Small intestine (tissue), 7 donors: ENCODE results near the gene ZNF526. TPM values are rescaled to one million over a fixed set of nuclear protein-coding genes. Genes with fewer than 3 reads are reported as not detected.
A peak's percentile ranks its signal among the peaks of the same experiment; 100 is the strongest.

ENCODE experiments used
- DNase-seq, 2 donors: peaks; one replicate each; pipeline versions ENCODE4 v3.0.0 to v3.0.0-alpha.2; 2013
- FAIRE-seq: peaks from 2 replicates; lab custom pipeline; 2012; peaks lifted over from hg19 to GRCh38; lab: Jason Lieb, UNC
- H3K27ac ChIP-seq, 3 donors: one replicate each; pipeline ENCODE4 v1.5.1; 2013; ENCODE audit warnings: low read length in 2 of 3, mild to moderate bottlenecking in 2 of 3, control low read depth in 1 of 3, inconsistent platforms in 1 of 3, low read depth in 1 of 3, moderate library complexity in 1 of 3
- H3K27me3 ChIP-seq, 3 donors: one replicate each; pipeline ENCODE4 v1.6.1; 2013; ENCODE audit warnings: low read length in 3 of 3, inconsistent platforms in 1 of 3; ENCODE audit not compliant: control insufficient read depth in 3 of 3, insufficient read depth in 3 of 3
- H3K36me3 ChIP-seq, 3 donors: one replicate each; pipeline ENCODE4 v1.6.1; 2013; ENCODE audit warnings: low read length in 3 of 3, inconsistent platforms in 1 of 3, low read depth in 1 of 3, mild to moderate bottlenecking in 1 of 3, moderate library complexity in 1 of 3; ENCODE audit not compliant: control insufficient read depth in 3 of 3, insufficient read depth in 2 of 3
- H3K4me1 ChIP-seq, 3 donors: one replicate each; pipeline ENCODE4 v1.6.1; 2013; ENCODE audit warnings: low read length in 2 of 3, inconsistent platforms in 1 of 3, low read depth in 1 of 3, mild to moderate bottlenecking in 1 of 3, moderate library complexity in 1 of 3; ENCODE audit not compliant: control insufficient read depth in 3 of 3, insufficient read depth in 2 of 3
- H3K4me3 ChIP-seq, 3 donors: one replicate each; pipeline ENCODE4 v1.5.1; 2013; ENCODE audit warnings: low read length in 3 of 3, control low read depth in 1 of 3, inconsistent platforms in 1 of 3, low read depth in 1 of 3, mild to moderate bottlenecking in 1 of 3, moderate library complexity in 1 of 3
- H3K9me3 ChIP-seq, 2 donors: one replicate each; pipeline ENCODE4 v1.6.1; 2013; ENCODE audit warnings: low read depth in 1 of 2, low read length in 1 of 2; ENCODE audit not compliant: control insufficient read depth in 2 of 2, insufficient read depth in 1 of 2
- WGBS, 3 donors: extraction: QIAGEN DNeasy Blood & Tissue Kit; methylation state at CpG; one replicate each; pipeline ENCODE4 v1.1.7; 2013; 5-methylcytosine and 5-hydroxymethylcytosine counted together
- polyA plus RNA-seq, 4 donors: library from polyadenylated mRNA; stranded (reverse) in 3 of 4; unstranded in 1 of 4; fragments of 200-250 nt in 3 of 4; fragments of 120-200 nt in 1 of 4; gene quantifications; one replicate each; pipeline versions ENCODE4 v1.2.1 to v1.2.3, GENCODE V29; 2013
- donor health status: healthy with polysubstance abuse.
- donor health status: control.
- donor health status: control.
- donor health status: Bipolar disorder and iron deficiency.
- donor health status: healthy.

The ZNF526 gene
- polyA plus RNA-seq, 4 donors: 3.2 to 11.3 (median 4.4) TPM

DNA sequence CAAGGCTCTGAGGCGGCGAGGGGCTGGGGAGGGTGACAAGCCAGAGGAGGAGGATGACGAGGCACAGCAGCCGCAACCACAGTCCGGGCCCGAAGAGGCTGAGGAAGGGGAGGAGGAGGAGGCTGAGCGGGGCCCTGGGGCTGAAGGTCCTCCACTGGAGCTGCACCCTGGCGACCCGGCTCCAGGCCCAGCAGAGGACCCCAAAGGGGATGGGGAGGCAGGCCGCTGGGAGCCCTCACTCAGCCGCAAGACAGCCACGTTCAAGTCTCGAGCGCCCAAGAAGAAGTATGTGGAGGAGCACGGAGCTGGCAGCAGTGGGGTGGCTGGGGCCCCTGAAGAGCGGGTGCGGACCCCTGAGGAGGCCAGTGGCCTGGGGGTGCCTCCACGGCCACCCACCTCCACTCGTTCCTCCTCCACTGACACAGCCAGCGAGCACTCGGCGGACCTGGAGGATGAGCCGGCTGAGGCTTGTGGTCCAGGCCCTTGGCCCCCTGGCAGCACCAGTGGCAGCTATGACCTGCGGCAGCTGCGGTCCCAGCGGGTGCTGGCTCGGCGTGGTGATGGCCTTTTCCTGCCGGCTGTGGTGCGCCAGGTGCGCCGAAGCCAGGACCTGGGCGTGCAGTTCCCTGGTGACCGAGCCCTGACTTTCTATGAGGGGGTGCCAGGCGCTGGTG lies 51.9 kb downstream of the ZNF526 start:
- DNase-seq (no peak), FAIRE-seq (no peak)
- 92 to 94% (median 93%) methylated on average over 29 to 35 of the region's 35 CpGs for WGBS, 3 donors
- Histone ChIP-seq H3K27me3 (no peaks in the 10 kb centered on the region), H3K4me3 (no peak overlapping the region), H3K27ac (peak overlapping the region in 1 of 3 donors; percentile 86), H3K9me3 (no peaks in the 10 kb centered on the region), H3K4me1 (peaks cover 0 to 36% (median 7%) of the 10 kb centered on the region in 3 donors), H3K36me3 (peaks cover 3 to 57% (median 7%) of the 10 kb centered on the region in 3 donors)

GRCh38 chr19:42272535-42272897 lies 52.4 kb downstream of the ZNF526 start:
- Histone ChIP-seq H3K9me3 (no peaks in the 10 kb centered on the region), H3K27ac (no peak overlapping the region), H3K27me3 (no peaks in the 10 kb centered on the region), H3K36me3 (peaks cover 3 to 62% (median 7%) of the 10 kb centered on the region in 3 donors), H3K4me1 (peaks cover 0 to 37% (median 6%) of the 10 kb centered on the region in 3 donors), H3K4me3 (no peak overlapping the region)
- FAIRE-seq (no peak), DNase-seq (no peak)
- WGBS, 3 donors: 83 to 96% (median 92%) methylated on average over 7 to 9 of the region's 9 CpGs

DNA sequence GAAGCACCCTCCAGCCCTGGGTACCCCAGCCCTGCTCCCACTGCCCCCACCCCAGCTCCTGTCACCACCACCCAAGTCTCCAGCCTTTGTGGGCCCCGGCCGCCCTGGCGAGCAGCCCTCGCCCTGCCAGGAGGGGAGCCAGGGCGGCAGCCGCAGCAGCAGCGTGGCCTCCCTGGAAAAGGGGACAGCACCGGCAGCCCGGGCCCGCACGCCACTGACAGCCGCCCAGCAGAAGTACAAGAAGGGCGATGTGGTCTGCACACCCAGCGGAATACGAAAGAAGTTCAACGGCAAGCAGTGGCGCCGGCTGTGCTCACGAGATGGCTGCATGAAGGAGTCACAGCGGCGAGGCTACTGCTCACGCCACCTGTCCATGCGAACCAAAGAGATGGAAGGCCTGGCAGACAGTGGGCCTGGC lies 52.9 kb downstream of the ZNF526 start:
- DNase-seq (no peak), FAIRE-seq (no peak)
- H3K27ac ChIP-seq: no peak overlapping the region
- peaks cover 3 to 63% (median 7%) of the 10 kb centered on the region in 3 donors for H3K36me3 ChIP-seq
- 97% methylated on average over 22 to 23 of the region's 23 CpGs for WGBS, 3 donors
- H3K9me3 ChIP-seq: no peaks in the 10 kb centered on the region
- H3K4me1 ChIP-seq: peaks cover 0 to 37% (median 3%) of the 10 kb centered on the region in 3 donors
- H3K27me3 ChIP-seq: no peaks in the 10 kb centered on the region
- no peak overlapping the region for H3K4me3 ChIP-seq

DNA sequence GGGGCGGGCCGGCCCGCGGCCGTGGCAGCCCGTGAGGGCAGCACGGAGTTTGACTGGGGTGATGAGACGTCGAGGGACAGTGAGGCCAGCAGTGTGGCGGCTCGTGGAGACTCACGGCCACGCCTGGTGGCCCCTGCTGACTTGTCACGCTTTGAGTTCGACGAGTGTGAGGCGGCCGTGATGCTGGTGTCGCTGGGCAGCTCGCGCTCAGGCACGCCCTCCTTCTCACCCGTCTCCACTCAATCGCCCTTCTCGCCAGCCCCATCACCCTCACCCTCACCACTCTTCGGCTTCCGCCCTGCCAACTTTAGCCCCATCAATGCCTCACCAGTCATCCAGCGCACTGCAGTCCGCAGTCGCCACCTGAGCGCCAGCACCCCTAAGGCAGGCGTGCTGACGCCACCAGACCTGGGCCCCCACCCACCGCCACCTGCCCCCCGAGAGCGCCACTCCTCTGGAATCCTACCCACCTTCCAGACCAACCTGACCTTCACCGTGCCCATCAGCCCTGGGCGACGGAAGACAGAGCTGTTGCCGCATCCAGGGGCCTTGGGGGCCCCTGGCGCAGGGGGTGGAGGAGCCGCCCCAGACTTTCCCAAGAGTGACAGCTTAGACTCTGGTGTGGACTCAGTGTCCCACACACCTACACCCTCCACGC lies 53.4 kb downstream of the ZNF526 start:
- DNase-seq: no peak
- 95 to 96% (median 96%) methylated on average over 38 to 43 of the region's 43 CpGs for WGBS, 3 donors
- Histone ChIP-seq H3K4me1 (peaks cover 0 to 42% (median 3%) of the 10 kb centered on the region in 3 donors), H3K36me3 (peaks cover 3 to 63% (median 7%) of the 10 kb centered on the region in 3 donors), H3K27me3 (no peaks in the 10 kb centered on the region), H3K9me3 (no peaks in the 10 kb centered on the region), H3K27ac (no peak overlapping the region), H3K4me3 (no peak overlapping the region)
- FAIRE-seq: no peak

- Histone ChIP-seq H3K27me3 (no peaks in the 10 kb centered on the region), H3K4me3 (no peak overlapping the region), H3K36me3 (peaks cover 3 to 65% (median 7%) of the 10 kb centered on the region in 3 donors), H3K27ac (no peak overlapping the region), H3K9me3 (no peaks in the 10 kb centered on the region), H3K4me1 (peaks cover 0 to 48% (median 3%) of the 10 kb centered on the region in 3 donors)
- 92 to 95% (median 93%) methylated on average over 22 of the region's 22 CpGs for WGBS, 3 donors
- no peak for FAIRE-seq
- DNase-seq: no peak
Observed at GRCh38 chr19:42274065-42274682, 54.1 kb downstream of the ZNF526 start.

DNA sequence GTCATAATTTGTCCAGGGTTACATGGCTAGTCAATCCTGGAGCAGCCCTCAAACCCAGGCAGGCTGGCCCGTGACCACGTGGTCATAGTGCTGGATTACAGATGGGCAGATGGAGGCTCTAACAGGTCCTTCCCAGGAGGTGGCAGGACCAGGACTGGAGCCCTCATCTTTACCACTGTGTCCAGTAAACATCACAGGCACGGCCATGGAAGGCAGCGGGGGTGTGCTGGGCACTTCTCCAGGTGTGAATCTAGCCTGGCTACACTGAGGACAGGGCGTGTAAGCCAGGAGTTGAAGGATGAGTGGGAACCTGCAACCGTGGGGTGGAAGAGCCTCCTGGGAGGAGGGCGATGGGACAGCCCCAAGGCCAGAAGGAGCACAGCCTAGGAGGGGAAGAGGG lies 55.0 kb downstream of the ZNF526 start:
- H3K36me3 ChIP-seq: peaks cover 3 to 66% (median 7%) of the 10 kb centered on the region in 3 donors
- no peaks in the 10 kb centered on the region for H3K27me3 ChIP-seq
- no peak overlapping the region for H3K4me3 ChIP-seq
- no peaks in the 10 kb centered on the region for H3K9me3 ChIP-seq
- WGBS, 3 donors: 69 to 75% (median 69%) methylated on average over 7 of the region's 7 CpGs
- H3K27ac ChIP-seq: no peak overlapping the region
- H3K4me1 ChIP-seq: peaks cover 0 to 51% (median 6%) of the 10 kb centered on the region in 3 donors
- FAIRE-seq (no peak), DNase-seq (no peak)

DNA sequence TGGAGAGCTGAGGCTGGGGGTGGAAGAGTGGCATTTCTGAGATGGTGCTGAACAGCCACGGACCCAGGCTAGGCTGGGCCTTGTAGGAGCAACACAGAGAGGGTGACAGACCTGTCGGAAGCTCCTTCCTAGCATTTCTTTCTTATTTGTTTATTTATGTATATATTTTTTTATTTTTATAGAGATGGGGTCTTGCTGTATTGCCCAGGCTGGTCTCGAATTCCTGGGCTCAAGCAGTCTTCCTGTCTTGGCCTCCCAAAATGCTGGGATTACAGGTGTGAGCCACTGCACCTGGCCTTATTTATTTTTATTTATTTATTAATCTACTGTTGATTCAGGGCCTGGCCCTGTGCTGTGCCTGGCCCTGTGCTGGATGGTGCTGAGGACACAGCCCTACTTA lies 55.4 kb downstream of the ZNF526 start:
- H3K9me3 ChIP-seq: no peaks in the 10 kb centered on the region
- H3K4me1 ChIP-seq: peaks cover 0 to 47% (median 6%) of the 10 kb centered on the region in 3 donors
- peaks cover 3 to 66% (median 7%) of the 10 kb centered on the region in 3 donors for H3K36me3 ChIP-seq
- DNase-seq: no peak
- no peak overlapping the region for H3K27ac ChIP-seq
- 91 to 95% (median 92%) methylated on average over 3 of the region's 3 CpGs for WGBS, 3 donors
- no peak for FAIRE-seq
- no peak overlapping the region for H3K4me3 ChIP-seq
- no peaks in the 10 kb centered on the region for H3K27me3 ChIP-seq

DNA sequence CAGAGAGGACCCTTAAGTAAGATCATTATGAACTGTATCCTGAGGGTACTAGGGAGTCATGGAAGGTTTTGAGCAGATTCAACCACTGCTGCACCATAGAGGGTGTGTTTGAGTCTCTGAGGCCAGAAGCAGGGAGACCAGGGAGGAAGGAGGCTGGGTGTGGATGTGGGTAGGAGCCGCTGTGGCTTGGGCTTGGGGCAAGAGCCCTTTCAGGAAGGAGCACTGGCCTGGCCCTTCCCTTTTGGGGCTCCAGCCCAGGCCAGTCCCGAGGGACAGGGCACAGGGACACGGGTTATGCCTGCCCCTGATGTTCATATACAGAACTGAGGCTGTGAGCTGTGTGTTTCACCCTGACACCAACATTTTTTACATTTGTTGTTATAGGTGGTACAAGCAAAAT lies 56.2 kb downstream of the ZNF526 start:
- H3K27me3 ChIP-seq: no peaks in the 10 kb centered on the region
- peaks cover 0 to 42% (median 3%) of the 10 kb centered on the region in 3 donors for H3K4me1 ChIP-seq
- no peak for DNase-seq
- WGBS, 3 donors: 63 to 68% (median 68%) methylated on average over 3 of the region's 3 CpGs
- H3K36me3 ChIP-seq: peaks cover 3 to 66% (median 7%) of the 10 kb centered on the region in 3 donors
- no peak overlapping the region for H3K27ac ChIP-seq
- no peaks in the 10 kb centered on the region for H3K9me3 ChIP-seq
- no peak for FAIRE-seq
- no peak overlapping the region for H3K4me3 ChIP-seq
